Vagina (tissue), 2 donors: ENCODE results near the gene MALRD1. TPM values are rescaled to one million over a fixed set of nuclear protein-coding genes. Genes with fewer than 3 reads are reported as not detected.

Experiments used
- DNase-seq, 2 donors: peaks; one replicate each; pipeline ENCODE4 v3.0.0-alpha.2; 2017; ENCODE audit errors: extremely low spot score in 2 of 2
- H3K27ac ChIP-seq: fragments of 200-600 bp; sonication (generic); one replicate; pipeline ENCODE4 v1.5.1; 2019
- H3K27me3 ChIP-seq: fragments of 200-600 bp; sonication (generic); one replicate; pipeline ENCODE4 v1.5.1; 2019
- H3K36me3 ChIP-seq, 2 donors: fragments of 200-600 bp; sonication (generic); one replicate each; pipeline ENCODE4 v1.5.1; 2017 to 2019
- H3K4me1 ChIP-seq: fragments of 200-600 bp; sonication (generic); one replicate; pipeline ENCODE4 v1.5.1; 2019
- H3K4me3 ChIP-seq, 2 donors: fragments of 200-600 bp; sonication (generic); 1 replicate in 1 of 2; 2 replicates in 1 of 2; pipeline ENCODE4 v1.5.1; 2016 to 2019
- H3K9me3 ChIP-seq: fragments of 200-600 bp; sonication (generic); one replicate; pipeline ENCODE4 v1.5.1; 2019
- POLR2A ChIP-seq, 2 donors: fragments of 450-650 bp; IDR thresholded peaks; one replicate each; pipeline ENCODE4 v1.6.1; 2017; ENCODE audit warnings: antibody characterized with exemption in 2 of 2, mild to moderate bottlenecking in 2 of 2, moderate library complexity in 2 of 2
- POLR2AphosphoS5 ChIP-seq, 2 donors: sonication (generic); formaldehyde crosslinking; IDR thresholded peaks; one replicate each; pipeline ENCODE4 v1.9.0; 2017; ENCODE audit warnings: antibody characterized with exemption in 2 of 2, mild to moderate bottlenecking in 2 of 2, low read depth in 1 of 2; ENCODE audit not compliant: insufficient read depth in 1 of 2
- intact Hi-C: fragments of 100-400 bp; cut with DNase I; formaldehyde crosslinking; loops from one replicate; pipeline ENCODE4 v1.15.1; 2023
- total RNA-seq: library from RNA; depleted of rRNA; stranded (reverse); fragments of >200 nt; gene quantifications from one replicate; pipeline ENCODE4 v1.2.3, GENCODE V29; 2016
- TF ChIP-seq, protein P1 (sequence below), 3 experiments: fragments of 450-650 bp in 2 of 3; fragments of 200-600 bp in 1 of 3; sonication (generic) in 1 of 3; IDR thresholded peaks; one replicate each; pipeline ENCODE4 v1.5.1; 2017 to 2019; ENCODE audit warnings: antibody characterized with exemption in 3 of 3, mild to moderate bottlenecking in 2 of 3, moderate library complexity in 2 of 3

Gene MALRD1
- total RNA-seq, 1 donor from 2014 or later = 2.0 TPM

DNA sequence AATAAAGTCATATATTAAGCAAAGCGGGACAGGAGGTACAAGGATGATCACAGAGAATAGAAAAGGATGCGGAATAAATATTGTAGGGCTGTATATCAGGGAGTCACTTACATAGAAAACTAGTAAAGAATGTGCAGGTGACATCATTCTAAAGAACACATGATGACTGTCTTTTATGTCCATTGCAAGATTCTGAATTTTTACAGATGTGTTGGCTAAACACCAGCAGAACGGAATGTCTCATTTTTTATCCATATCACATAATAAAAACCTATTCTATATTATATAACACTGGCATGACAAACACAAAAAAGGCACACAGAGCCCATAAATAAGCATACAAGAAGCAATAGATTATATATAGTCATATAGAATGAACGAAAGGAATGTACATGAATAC is 448.4 kb downstream of the MALRD1 start:
- H3K4me1 ChIP-seq = peaks cover 10% of the 10 kb centered on the region
- H3K27me3 ChIP-seq = no peaks in the 10 kb centered on the region
- H3K36me3 ChIP-seq = no peaks in the 10 kb centered on the region
- no peak for DNase-seq
- intact Hi-C loops = no loop called here
- TF ChIP-seq POLR2A (IDR thresholded peaks at IDR 0.05) (no peak), POLR2AphosphoS5 (IDR thresholded peaks at IDR 0.05; ENCODE audit: insufficient read depth in 1 of 2, low read depth in 1 of 2) (no peak)
- TF ChIP-seq, protein P1, sequence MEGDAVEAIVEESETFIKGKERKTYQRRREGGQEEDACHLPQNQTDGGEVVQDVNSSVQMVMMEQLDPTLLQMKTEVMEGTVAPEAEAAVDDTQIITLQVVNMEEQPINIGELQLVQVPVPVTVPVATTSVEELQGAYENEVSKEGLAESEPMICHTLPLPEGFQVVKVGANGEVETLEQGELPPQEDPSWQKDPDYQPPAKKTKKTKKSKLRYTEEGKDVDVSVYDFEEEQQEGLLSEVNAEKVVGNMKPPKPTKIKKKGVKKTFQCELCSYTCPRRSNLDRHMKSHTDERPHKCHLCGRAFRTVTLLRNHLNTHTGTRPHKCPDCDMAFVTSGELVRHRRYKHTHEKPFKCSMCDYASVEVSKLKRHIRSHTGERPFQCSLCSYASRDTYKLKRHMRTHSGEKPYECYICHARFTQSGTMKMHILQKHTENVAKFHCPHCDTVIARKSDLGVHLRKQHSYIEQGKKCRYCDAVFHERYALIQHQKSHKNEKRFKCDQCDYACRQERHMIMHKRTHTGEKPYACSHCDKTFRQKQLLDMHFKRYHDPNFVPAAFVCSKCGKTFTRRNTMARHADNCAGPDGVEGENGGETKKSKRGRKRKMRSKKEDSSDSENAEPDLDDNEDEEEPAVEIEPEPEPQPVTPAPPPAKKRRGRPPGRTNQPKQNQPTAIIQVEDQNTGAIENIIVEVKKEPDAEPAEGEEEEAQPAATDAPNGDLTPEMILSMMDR (IDR thresholded peaks at IDR 0.05) = no peak
- no peak overlapping the region for H3K4me3 ChIP-seq
- H3K9me3 ChIP-seq = no peaks in the 10 kb centered on the region
- no peak overlapping the region for H3K27ac ChIP-seq

DNA sequence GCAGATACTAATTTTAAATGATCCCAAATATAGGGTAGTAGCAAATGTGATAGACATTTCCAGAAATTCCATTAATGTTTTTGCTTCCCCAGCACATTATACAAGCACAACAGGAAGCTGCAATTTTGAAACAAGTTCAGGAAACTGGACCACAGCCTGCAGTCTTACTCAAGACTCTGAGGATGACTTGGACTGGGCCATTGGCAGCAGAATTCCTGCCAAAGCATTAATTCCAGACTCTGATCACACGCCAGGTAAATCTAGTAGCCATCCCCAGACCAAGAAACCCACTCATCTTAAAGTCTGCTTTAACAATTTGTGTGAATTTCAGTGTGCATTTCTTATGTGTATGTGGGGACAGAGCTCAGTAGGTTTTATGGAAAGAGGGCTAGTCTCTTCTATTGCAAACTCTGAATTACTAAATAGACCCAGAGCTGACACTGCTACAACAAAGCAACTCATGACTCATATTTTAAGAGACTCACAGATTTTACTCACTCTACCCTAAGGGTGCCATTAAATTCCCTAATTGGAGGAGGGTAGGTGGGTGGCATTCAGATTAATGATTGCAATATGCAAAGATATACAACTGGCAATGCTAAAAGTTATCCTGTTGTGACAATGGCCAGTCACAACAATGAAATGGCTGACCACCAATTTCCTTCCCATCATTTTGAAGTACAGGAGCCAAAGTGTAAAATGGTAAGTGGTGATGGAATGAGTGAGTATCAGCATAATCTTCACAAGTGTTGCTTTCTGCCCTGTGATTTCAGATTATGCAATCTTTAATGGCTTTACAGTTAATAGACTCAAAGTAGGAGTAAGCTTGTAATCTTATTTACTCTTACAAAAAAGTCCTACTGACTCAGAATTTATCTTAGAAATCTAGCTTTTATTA is 450.0 kb downstream of the MALRD1 start:
- TF ChIP-seq POLR2A (IDR thresholded peaks at IDR 0.05) = no peak
- TF ChIP-seq, protein P1 (IDR thresholded peaks at IDR 0.05) = no peak
- TF ChIP-seq POLR2AphosphoS5 (IDR thresholded peaks at IDR 0.05; ENCODE audit: insufficient read depth in 1 of 2, low read depth in 1 of 2) = no peak
- no peak overlapping the region for H3K4me3 ChIP-seq
- no peaks in the 10 kb centered on the region for H3K27me3 ChIP-seq
- no peaks in the 10 kb centered on the region for H3K36me3 ChIP-seq
- DNase-seq = no peak
- H3K9me3 ChIP-seq = no peaks in the 10 kb centered on the region
- intact Hi-C loops = no loop called here
- peaks cover 10% of the 10 kb centered on the region for H3K4me1 ChIP-seq
- peak overlapping the region; percentile 22 for H3K27ac ChIP-seq

GRCh38 chr10:19499291-19499770 is 450.7 kb downstream of the MALRD1 start:
- TF ChIP-seq POLR2A (IDR thresholded peaks at IDR 0.05) (no peak), POLR2AphosphoS5 (IDR thresholded peaks at IDR 0.05; ENCODE audit: insufficient read depth in 1 of 2, low read depth in 1 of 2) (no peak)
- TF ChIP-seq, protein P1 (IDR thresholded peaks at IDR 0.05) = no peak
- Histone ChIP-seq H3K36me3 (no peaks in the 10 kb centered on the region), H3K27ac (no peak overlapping the region), H3K27me3 (no peaks in the 10 kb centered on the region), H3K9me3 (no peaks in the 10 kb centered on the region), H3K4me1 (peaks cover 10% of the 10 kb centered on the region), H3K4me3 (no peak overlapping the region)
- intact Hi-C loops = no loop called here
- DNase-seq = no peak

GRCh38 chr10:19500959-19501358 is 452.4 kb downstream of the MALRD1 start:
- intact Hi-C loops = no loop called here
- no peaks in the 10 kb centered on the region for H3K9me3 ChIP-seq
- no peak overlapping the region for H3K27ac ChIP-seq
- TF ChIP-seq POLR2A (IDR thresholded peaks at IDR 0.05) (no peak), POLR2AphosphoS5 (IDR thresholded peaks at IDR 0.05; ENCODE audit: insufficient read depth in 1 of 2, low read depth in 1 of 2) (no peak)
- TF ChIP-seq, protein P1 (IDR thresholded peaks at IDR 0.05) = no peak
- H3K36me3 ChIP-seq = no peaks in the 10 kb centered on the region
- peaks cover 10% of the 10 kb centered on the region for H3K4me1 ChIP-seq
- DNase-seq = no peak
- no peaks in the 10 kb centered on the region for H3K27me3 ChIP-seq
- no peak overlapping the region for H3K4me3 ChIP-seq
